AG04450 (cell line): Measurements from ENCODE around the gene ALPK3. TPM values are rescaled to one million over a fixed set of nuclear protein-coding genes. Genes with fewer than 3 reads are reported as not detected.

ENCODE experiments used
- CTCF ChIA-PET: fragments of 300-600, 350-600 bp; formaldehyde crosslinking; extraction: SDS; loops from one replicate; lab custom pipeline; 2022; ENCODE audit warnings: antibody characterized with exemption, inconsistent platforms; lab: Charles Lee
- POLR2A ChIA-PET: fragments of 350-600 bp; formaldehyde crosslinking; extraction: SDS; loops from one replicate; lab custom pipeline; 2021; ENCODE audit warnings: antibody characterized with exemption, inconsistent platforms; lab: Yijun Ruan, JAX
- DNase-seq: peaks from one replicate; pipeline ENCODE4 v3.0.0-alpha.2; 2011; ENCODE audit warnings: low read depth, low spot score
- H3K27ac ChIP-seq: one replicate; pipeline ENCODE4 v1.5.1; 2012; ENCODE audit warnings: low read depth, low read length, control low read depth
- H3K27me3 ChIP-seq: one replicate; pipeline ENCODE4 v1.6.0; 2012; ENCODE audit warnings: low read length; ENCODE audit not compliant: control insufficient read depth, insufficient read depth
- H3K4me3 ChIP-seq: 2 replicates; pipeline ENCODE4 v1.5.1; 2011; ENCODE audit warnings: mild to moderate bottlenecking, low read depth, low read length, control low read depth
- H3K9me3 ChIP-seq: 2 replicates; pipeline ENCODE4 v1.5.1; 2012; ENCODE audit warnings: low read length; ENCODE audit not compliant: control insufficient read depth, insufficient read depth
- polyA plus RNA-seq: library from polyadenylated mRNA; depleted of rRNA; stranded (reverse); fragments of >200 nt; gene quantifications from 2 replicates; pipeline ENCODE4 v1.2.3, GENCODE V29; 2011
- TF ChIP-seq, protein P1 (sequence below): IDR thresholded peaks from 2 replicates; pipeline ENCODE4 v1.5.1; 2011; ENCODE audit warnings: low read depth, low read length, control low read depth, inconsistent platforms

The ALPK3 gene
- polyA plus RNA-seq, 1 experiment = 0.04 TPM

- Histone ChIP-seq H3K27me3 (no peaks in the 10 kb centered on the region), H3K27ac (no peak overlapping the region), H3K9me3 (peaks cover 12% of the 10 kb centered on the region), H3K4me3 (no peak overlapping the region)
- TF ChIP-seq, protein P1, sequence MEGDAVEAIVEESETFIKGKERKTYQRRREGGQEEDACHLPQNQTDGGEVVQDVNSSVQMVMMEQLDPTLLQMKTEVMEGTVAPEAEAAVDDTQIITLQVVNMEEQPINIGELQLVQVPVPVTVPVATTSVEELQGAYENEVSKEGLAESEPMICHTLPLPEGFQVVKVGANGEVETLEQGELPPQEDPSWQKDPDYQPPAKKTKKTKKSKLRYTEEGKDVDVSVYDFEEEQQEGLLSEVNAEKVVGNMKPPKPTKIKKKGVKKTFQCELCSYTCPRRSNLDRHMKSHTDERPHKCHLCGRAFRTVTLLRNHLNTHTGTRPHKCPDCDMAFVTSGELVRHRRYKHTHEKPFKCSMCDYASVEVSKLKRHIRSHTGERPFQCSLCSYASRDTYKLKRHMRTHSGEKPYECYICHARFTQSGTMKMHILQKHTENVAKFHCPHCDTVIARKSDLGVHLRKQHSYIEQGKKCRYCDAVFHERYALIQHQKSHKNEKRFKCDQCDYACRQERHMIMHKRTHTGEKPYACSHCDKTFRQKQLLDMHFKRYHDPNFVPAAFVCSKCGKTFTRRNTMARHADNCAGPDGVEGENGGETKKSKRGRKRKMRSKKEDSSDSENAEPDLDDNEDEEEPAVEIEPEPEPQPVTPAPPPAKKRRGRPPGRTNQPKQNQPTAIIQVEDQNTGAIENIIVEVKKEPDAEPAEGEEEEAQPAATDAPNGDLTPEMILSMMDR = no peak
- POLR2A ChIA-PET = no interaction called here
- CTCF ChIA-PET = no interaction called here
- no peak for DNase-seq
These were observed 30.2 kb downstream of the ALPK3 start for GRCh38 chr15:84847382-84847781.

GRCh38 chr15:84852212-84852611 lies 35.1 kb downstream of the ALPK3 start:
- H3K9me3 ChIP-seq = peaks cover 3% of the 10 kb centered on the region
- H3K4me3 ChIP-seq = no peak overlapping the region
- POLR2A ChIA-PET = no interaction called here
- H3K27me3 ChIP-seq = peaks cover 2% of the 10 kb centered on the region
- H3K27ac ChIP-seq = no peak overlapping the region
- CTCF ChIA-PET = interaction anchor here (0.5 to 1.2 kb wide), 3 partner anchors 26 to 289 kb away, joined by 4 to 5 read pairs (median 4); no protein-coding TSS in a partner anchor
- no peak for DNase-seq
- TF ChIP-seq, protein P1 = no peak

DNA sequence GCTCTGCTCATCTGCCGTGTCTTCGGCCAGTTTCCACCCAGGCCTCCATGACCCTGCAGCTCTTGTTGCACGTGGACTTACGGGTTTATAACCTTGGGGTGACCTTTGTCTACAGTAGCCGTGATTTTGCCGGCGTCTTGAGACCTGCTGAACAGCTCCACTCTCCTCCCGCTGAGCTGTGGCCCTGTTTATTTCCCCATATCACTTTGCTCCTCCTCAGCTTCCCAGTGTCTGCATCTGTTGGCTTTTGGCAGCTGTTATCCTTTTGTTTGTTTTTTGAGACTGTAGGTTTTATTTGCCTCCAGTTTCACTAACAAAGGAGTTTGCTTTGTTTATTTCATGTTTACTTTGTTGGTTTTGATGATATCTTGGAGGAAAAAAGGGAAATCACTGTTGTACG lies 38.0 kb downstream of the ALPK3 start:
- H3K4me3 ChIP-seq = no peak overlapping the region
- no peaks in the 10 kb centered on the region for H3K9me3 ChIP-seq
- peaks cover 8% of the 10 kb centered on the region for H3K27me3 ChIP-seq
- no peak overlapping the region for H3K27ac ChIP-seq
- DNase-seq = no peak
- ChIA-PET CTCF (no interaction called here), POLR2A (no interaction called here)
- TF ChIP-seq, protein P1 = no peak

GRCh38 chr15:84855765-84856164 lies 38.6 kb downstream of the ALPK3 start:
- TF ChIP-seq, protein P1 = no peak
- Histone ChIP-seq H3K27ac (no peak overlapping the region), H3K9me3 (no peaks in the 10 kb centered on the region), H3K27me3 (peaks cover 13% of the 10 kb centered on the region), H3K4me3 (no peak overlapping the region)
- ChIA-PET POLR2A (no interaction called here), CTCF (no interaction called here)
- DNase-seq = no peak

DNA sequence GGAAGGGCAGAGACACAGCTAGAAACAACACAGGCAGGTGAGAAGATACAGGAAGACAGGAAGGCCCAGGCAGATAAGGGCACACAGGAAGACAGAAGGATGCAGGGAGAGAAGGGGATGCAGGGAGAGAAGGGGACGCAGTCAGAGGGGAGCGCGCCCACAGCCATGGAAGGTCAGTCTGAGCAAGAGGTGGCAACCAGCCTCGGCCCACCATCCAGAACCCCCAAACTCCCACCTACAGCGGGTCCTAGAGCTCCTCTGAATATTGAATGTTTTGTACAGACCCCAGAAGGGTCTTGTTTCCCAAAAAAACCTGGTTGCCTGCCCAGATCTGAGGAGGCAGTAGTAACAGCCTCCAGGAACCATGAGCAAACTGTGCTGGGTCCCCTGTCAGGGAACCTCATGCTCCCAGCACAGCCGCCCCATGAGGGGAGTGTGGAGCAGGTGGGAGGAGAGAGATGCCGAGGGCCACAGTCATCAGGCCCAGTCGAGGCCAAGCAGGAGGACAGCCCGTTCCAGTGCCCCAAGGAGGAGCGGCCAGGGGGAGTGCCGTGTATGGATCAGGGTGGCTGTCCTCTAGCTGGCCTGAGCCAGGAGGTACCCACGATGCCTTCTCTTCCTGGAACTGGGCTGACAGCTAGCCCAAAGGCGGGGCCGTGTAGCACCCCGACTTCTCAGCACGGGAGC lies 39.7 kb downstream of the ALPK3 start:
- ChIA-PET CTCF (no interaction called here), POLR2A (no interaction called here)
- DNase-seq = no peak
- TF ChIP-seq, protein P1 = no peak
- H3K27ac ChIP-seq = no peak overlapping the region
- no peaks in the 10 kb centered on the region for H3K9me3 ChIP-seq
- H3K4me3 ChIP-seq = no peak overlapping the region
- peaks cover 15% of the 10 kb centered on the region for H3K27me3 ChIP-seq
